Thymus (tissue), 11 donors: ENCODE data around the gene SLC28A3. TPM values are rescaled to one million over a fixed set of nuclear protein-coding genes. Genes with fewer than 3 reads are reported as not detected.

Experiments
- DNase-seq, 9 donors: peaks; one replicate each; pipeline ENCODE4 v3.0.0-alpha.2; 2013; ENCODE audit warnings: low spot score in 9 of 9, low read depth in 6 of 9, missing footprints in 1 of 9
- H3K27ac ChIP-seq, 2 donors: one replicate each; pipeline ENCODE4 v1.5.1; 2013; ENCODE audit warnings: control low read depth in 1 of 2, low read depth in 1 of 2, low read length in 1 of 2, mild to moderate bottlenecking in 1 of 2, moderate library complexity in 1 of 2
- H3K27me3 ChIP-seq, 2 donors: one replicate each; pipeline ENCODE4 v1.5.1; 2013; ENCODE audit warnings: low read length in 1 of 2; ENCODE audit not compliant: control insufficient read depth in 2 of 2, insufficient read depth in 1 of 2
- H3K36me3 ChIP-seq, 2 donors: one replicate each; pipeline ENCODE4 v1.5.1; 2013; ENCODE audit warnings: low read length in 1 of 2, mild to moderate bottlenecking in 1 of 2, moderate library complexity in 1 of 2; ENCODE audit not compliant: control insufficient read depth in 2 of 2, insufficient read depth in 2 of 2
- H3K4me1 ChIP-seq, 2 donors: one replicate each; pipeline ENCODE4 v1.5.1; 2013; ENCODE audit warnings: low read length in 2 of 2; ENCODE audit not compliant: control insufficient read depth in 2 of 2, insufficient read depth in 2 of 2
- H3K4me3 ChIP-seq, 2 donors: one replicate each; pipeline ENCODE4 v1.5.1; 2013; ENCODE audit warnings: low read length in 2 of 2, control low read depth in 1 of 2, mild to moderate bottlenecking in 1 of 2
- H3K9me3 ChIP-seq, 2 donors: one replicate each; pipeline ENCODE4 v1.5.1; 2013; ENCODE audit warnings: low read length in 1 of 2, mild to moderate bottlenecking in 1 of 2; ENCODE audit not compliant: control insufficient read depth in 2 of 2, insufficient read depth in 1 of 2
- WGBS: extraction: QIAGEN DNeasy Blood & Tissue Kit; methylation state at CpG from one replicate; pipeline ENCODE4 v1.1.7; 2013; 5-methylcytosine and 5-hydroxymethylcytosine counted together
- polyA plus RNA-seq: library from polyadenylated mRNA; stranded (reverse); fragments of 200-250 nt; gene quantifications from one replicate; pipeline ENCODE4 v1.2.3, GENCODE V29; 2013
- total RNA-seq: library from RNA; stranded (reverse); fragments of 120-200 nt; gene quantifications from one replicate; pipeline ENCODE4 v1.2.4, GENCODE V29; 2013
- donor health status: healthy.

SLC28A3 gene
- total and polyA plus RNA-seq, 2 donors: 1.3 to 1.8 TPM

- WGBS: 96% methylated on average over 2 of the region's 2 CpGs
- H3K36me3 ChIP-seq: no peaks in the 10 kb centered on the region
- H3K27me3 ChIP-seq: no peaks in the 10 kb centered on the region
- H3K27ac ChIP-seq: no peak overlapping the region
- H3K4me1 ChIP-seq: no peaks in the 10 kb centered on the region
- H3K4me3 ChIP-seq: no peak overlapping the region
- DNase-seq: no peak
- H3K9me3 ChIP-seq: no peaks in the 10 kb centered on the region
Observed at GRCh38 chr9:84318981-84319380, 21.6 kb downstream of the SLC28A3 start.

- WGBS: 95% methylated on average over 2 of the region's 2 CpGs
- no peak for DNase-seq
- Histone ChIP-seq H3K27ac (no peak overlapping the region), H3K36me3 (no peaks in the 10 kb centered on the region), H3K9me3 (no peaks in the 10 kb centered on the region), H3K27me3 (no peaks in the 10 kb centered on the region), H3K4me3 (no peak overlapping the region), H3K4me1 (no peaks in the 10 kb centered on the region)
Observed at GRCh38 chr9:84317563-84317962, 23.0 kb downstream of the SLC28A3 start.

GRCh38 chr9:84315278-84315877 lies 25.2 kb downstream of the SLC28A3 start:
- peak in 7 of 9 donors; percentile 18 to 63 (median 47) for DNase-seq
- Histone ChIP-seq H3K27me3 (no peaks in the 10 kb centered on the region), H3K36me3 (no peaks in the 10 kb centered on the region), H3K27ac (no peak overlapping the region), H3K9me3 (no peaks in the 10 kb centered on the region), H3K4me1 (no peaks in the 10 kb centered on the region), H3K4me3 (no peak overlapping the region)
- WGBS: 22% methylated on average over 8 of the region's 8 CpGs

- DNase-seq: no peak
- Histone ChIP-seq H3K9me3 (no peaks in the 10 kb centered on the region), H3K27me3 (no peaks in the 10 kb centered on the region), H3K27ac (no peak overlapping the region), H3K4me3 (no peak overlapping the region), H3K4me1 (no peaks in the 10 kb centered on the region), H3K36me3 (no peaks in the 10 kb centered on the region)
- WGBS: 82% methylated on average over 2 of the region's 2 CpGs
Observed at GRCh38 chr9:84314306-84314705, 26.3 kb downstream of the SLC28A3 start.

- Histone ChIP-seq H3K27ac (no peak overlapping the region), H3K4me3 (no peak overlapping the region), H3K27me3 (no peaks in the 10 kb centered on the region), H3K36me3 (no peaks in the 10 kb centered on the region), H3K9me3 (no peaks in the 10 kb centered on the region), H3K4me1 (no peaks in the 10 kb centered on the region)
- WGBS: 63% methylated on average over 2 of the region's 2 CpGs
- no peak for DNase-seq
Observed at GRCh38 chr9:84310883-84311282, 29.7 kb downstream of the SLC28A3 start.

- WGBS: 92% methylated on average over 5 of the region's 5 CpGs
- Histone ChIP-seq H3K9me3 (no peaks in the 10 kb centered on the region), H3K27ac (peak overlapping the region in 1 of 2 donors; percentile 36), H3K36me3 (no peaks in the 10 kb centered on the region), H3K27me3 (no peaks in the 10 kb centered on the region), H3K4me1 (no peaks in the 10 kb centered on the region), H3K4me3 (no peak overlapping the region)
- no peak for DNase-seq
Observed at GRCh38 chr9:84305497-84306131, 34.9 kb downstream of the SLC28A3 start.

GRCh38 chr9:84304166-84304565 lies 36.4 kb downstream of the SLC28A3 start:
- no peaks in the 10 kb centered on the region for H3K9me3 ChIP-seq
- H3K27ac ChIP-seq: no peak overlapping the region
- WGBS: 86% methylated on average over 1 of the region's 1 CpG
- H3K36me3 ChIP-seq: no peaks in the 10 kb centered on the region
- no peaks in the 10 kb centered on the region for H3K27me3 ChIP-seq
- H3K4me3 ChIP-seq: no peak overlapping the region
- no peak for DNase-seq
- H3K4me1 ChIP-seq: no peaks in the 10 kb centered on the region

GRCh38 chr9:84303061-84303460 lies 37.5 kb downstream of the SLC28A3 start:
- no peak overlapping the region for H3K27ac ChIP-seq

GRCh38 chr9:84301851-84302250 lies 38.7 kb downstream of the SLC28A3 start:
- H3K4me1 ChIP-seq: no peaks in the 10 kb centered on the region
- no peaks in the 10 kb centered on the region for H3K27me3 ChIP-seq
- H3K36me3 ChIP-seq: no peaks in the 10 kb centered on the region
- WGBS: 92% methylated on average over 3 of the region's 3 CpGs
- no peak for DNase-seq
- H3K4me3 ChIP-seq: no peak overlapping the region
- H3K27ac ChIP-seq: no peak overlapping the region
- no peaks in the 10 kb centered on the region for H3K9me3 ChIP-seq

More at GRCh38 chr9:84303061-84303460, 37.5 kb downstream of the SLC28A3 start:
- no peak for DNase-seq
- Histone ChIP-seq H3K4me3 (no peak overlapping the region), H3K4me1 (no peaks in the 10 kb centered on the region), H3K9me3 (no peaks in the 10 kb centered on the region), H3K27me3 (no peaks in the 10 kb centered on the region), H3K36me3 (no peaks in the 10 kb centered on the region)
- WGBS: 97% methylated on average over 4 of the region's 4 CpGs
